ENCODE results near the gene NOXO1.

DNA sequence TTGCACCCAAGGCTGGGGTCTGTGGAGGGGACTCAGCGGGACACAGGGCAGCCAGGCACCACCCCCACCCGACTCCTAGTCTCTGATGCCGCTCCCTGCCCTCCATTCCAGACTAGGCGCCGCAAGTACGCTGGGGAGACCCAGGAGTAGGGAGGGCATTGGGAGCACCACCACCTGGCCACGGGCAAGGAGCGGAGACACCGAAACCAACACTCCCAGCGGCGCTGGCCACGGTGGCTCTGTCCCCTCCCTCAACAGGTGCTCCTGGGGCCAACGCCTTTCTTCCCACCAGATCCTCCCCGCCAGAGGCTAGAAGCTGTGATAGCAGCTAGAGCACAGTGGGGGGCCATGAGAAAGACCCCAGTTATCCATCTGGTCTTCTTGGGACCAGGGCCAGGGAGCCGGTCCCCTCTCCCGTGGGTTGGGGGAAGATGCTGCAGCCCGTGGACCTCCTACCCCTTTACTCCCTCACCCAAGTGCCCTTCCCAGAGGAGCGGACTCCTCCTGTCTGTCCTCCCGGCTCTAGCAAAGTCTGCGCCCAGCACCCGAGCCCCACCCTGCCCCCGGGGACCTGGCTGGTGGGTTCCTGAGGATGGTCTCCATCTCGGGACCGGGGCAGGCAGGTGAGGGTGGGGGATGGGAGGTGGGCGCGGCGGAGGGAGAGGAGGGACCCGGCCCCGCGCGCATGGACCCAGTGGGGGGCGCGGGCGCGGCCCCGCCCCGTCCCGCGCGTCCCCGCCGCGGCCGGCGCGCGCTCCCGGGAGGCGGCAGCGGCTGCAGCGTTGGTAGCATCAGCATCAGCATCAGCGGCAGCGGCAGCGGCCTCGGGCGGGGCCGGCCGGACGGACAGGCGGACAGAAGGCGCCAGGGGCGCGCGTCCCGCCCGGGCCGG lies 8.2 kb upstream of the NOXO1 start, which contains the start of gene SYNGR3:
- TF ChIP-seq, protein P1, sequence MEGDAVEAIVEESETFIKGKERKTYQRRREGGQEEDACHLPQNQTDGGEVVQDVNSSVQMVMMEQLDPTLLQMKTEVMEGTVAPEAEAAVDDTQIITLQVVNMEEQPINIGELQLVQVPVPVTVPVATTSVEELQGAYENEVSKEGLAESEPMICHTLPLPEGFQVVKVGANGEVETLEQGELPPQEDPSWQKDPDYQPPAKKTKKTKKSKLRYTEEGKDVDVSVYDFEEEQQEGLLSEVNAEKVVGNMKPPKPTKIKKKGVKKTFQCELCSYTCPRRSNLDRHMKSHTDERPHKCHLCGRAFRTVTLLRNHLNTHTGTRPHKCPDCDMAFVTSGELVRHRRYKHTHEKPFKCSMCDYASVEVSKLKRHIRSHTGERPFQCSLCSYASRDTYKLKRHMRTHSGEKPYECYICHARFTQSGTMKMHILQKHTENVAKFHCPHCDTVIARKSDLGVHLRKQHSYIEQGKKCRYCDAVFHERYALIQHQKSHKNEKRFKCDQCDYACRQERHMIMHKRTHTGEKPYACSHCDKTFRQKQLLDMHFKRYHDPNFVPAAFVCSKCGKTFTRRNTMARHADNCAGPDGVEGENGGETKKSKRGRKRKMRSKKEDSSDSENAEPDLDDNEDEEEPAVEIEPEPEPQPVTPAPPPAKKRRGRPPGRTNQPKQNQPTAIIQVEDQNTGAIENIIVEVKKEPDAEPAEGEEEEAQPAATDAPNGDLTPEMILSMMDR (IDR thresholded peaks at IDR 0.05), result no peak
- no peak for TF ChIP-seq POLR2A (IDR thresholded peaks at IDR 0.05)

Measured in heart left ventricle (tissue), 13 donors.